Fibroblast of the aortic adventitia (primary cell): ENCODE measurements around the gene PLEKHA7. TPM values are rescaled to one million over a fixed set of nuclear protein-coding genes. Genes with fewer than 3 reads are reported as not detected.

Experiments
- DNase-seq: peaks from one replicate; pipeline ENCODE4 v3.0.0-alpha.2; 2010; ENCODE audit warnings: low read depth
- H3K4me3 ChIP-seq: 2 replicates; pipeline ENCODE4 v1.5.1; 2011; ENCODE audit warnings: low read depth, mild to moderate bottlenecking, control low read depth, low read length, moderate library complexity
- CTCF ChIP-seq: IDR thresholded peaks from 2 replicates; pipeline ENCODE4 v1.5.1; 2011; ENCODE audit warnings: mild to moderate bottlenecking, low read length, control low read depth, inconsistent platforms; ENCODE audit not compliant: insufficient read depth
- total RNA-seq: library from RNA; depleted of rRNA; stranded (reverse); fragments of >200 nt; gene quantifications from 2 replicates; pipeline ENCODE4 v1.2.3, GENCODE V29; 2012; ENCODE audit warnings: low replicate concordance

The PLEKHA7 gene
- total RNA-seq, 1 donor, result 0.09 TPM

- no peak overlapping the region for H3K4me3 ChIP-seq
- no peak for TF ChIP-seq CTCF
- DNase-seq, result peak; percentile 47
Observed at GRCh38 chr11:16784666-16785065, 229.5 kb downstream of the PLEKHA7 start.

- no peak for TF ChIP-seq CTCF
- H3K4me3 ChIP-seq, result no peak overlapping the region
- DNase-seq, result no peak
Observed at GRCh38 chr11:16784097-16784496, 230.1 kb downstream of the PLEKHA7 start.

- TF ChIP-seq CTCF, result no peak
- no peak overlapping the region for H3K4me3 ChIP-seq
- DNase-seq, result no peak
Observed at GRCh38 chr11:16783321-16783801, 230.9 kb downstream of the PLEKHA7 start.

- DNase-seq, result no peak
- TF ChIP-seq CTCF, result no peak
- no peak overlapping the region for H3K4me3 ChIP-seq
Observed at GRCh38 chr11:16781936-16782919, 232.0 kb downstream of the PLEKHA7 start.

- no peak overlapping the region for H3K4me3 ChIP-seq
- DNase-seq, result no peak
- TF ChIP-seq CTCF, result no peak
Observed at GRCh38 chr11:16780698-16781550, 233.3 kb downstream of the PLEKHA7 start.

- no peak overlapping the region for H3K4me3 ChIP-seq
- DNase-seq, result no peak
- TF ChIP-seq CTCF, result no peak
Observed at GRCh38 chr11:16780146-16780545, 234.1 kb downstream of the PLEKHA7 start.
